ENCODE data around the gene ALPI.

The ALPI gene

DNA sequence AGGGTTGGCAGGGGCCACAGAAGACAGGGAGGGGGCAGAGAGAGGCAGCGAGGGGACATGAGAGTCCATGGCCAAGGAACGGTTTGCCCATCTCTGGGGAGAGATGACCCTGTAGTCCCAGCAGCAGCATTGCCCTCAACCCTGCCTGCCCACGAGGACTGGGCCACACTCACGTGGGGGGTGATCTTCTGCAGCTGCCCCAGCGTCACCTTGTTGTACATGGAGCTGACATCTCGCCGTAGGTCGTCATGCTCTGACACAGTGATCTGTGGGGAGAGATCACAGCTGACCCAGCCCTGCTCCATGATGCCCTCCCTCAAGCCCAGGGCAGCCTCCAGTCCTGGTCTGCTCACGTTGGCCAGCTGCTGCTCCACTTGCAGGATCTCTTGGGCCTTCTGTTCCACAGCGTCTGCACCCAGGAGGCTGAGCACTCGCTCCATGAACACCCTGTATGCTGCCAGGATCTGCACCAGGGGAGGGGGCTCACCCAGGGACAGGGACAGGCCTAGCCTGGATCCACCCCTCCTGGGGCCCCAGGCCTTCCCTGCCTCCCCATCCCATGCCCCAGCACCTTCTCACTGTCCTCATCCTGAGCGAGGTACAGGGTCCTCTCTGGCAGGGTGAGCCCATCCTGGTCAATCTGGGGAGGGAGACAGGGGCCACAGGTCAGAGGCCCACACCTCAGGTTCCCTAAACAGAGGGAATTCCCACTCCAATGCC lies 28.8 kb downstream of the ALPI start (continued):
- TF ChIP-seq, protein P1, sequence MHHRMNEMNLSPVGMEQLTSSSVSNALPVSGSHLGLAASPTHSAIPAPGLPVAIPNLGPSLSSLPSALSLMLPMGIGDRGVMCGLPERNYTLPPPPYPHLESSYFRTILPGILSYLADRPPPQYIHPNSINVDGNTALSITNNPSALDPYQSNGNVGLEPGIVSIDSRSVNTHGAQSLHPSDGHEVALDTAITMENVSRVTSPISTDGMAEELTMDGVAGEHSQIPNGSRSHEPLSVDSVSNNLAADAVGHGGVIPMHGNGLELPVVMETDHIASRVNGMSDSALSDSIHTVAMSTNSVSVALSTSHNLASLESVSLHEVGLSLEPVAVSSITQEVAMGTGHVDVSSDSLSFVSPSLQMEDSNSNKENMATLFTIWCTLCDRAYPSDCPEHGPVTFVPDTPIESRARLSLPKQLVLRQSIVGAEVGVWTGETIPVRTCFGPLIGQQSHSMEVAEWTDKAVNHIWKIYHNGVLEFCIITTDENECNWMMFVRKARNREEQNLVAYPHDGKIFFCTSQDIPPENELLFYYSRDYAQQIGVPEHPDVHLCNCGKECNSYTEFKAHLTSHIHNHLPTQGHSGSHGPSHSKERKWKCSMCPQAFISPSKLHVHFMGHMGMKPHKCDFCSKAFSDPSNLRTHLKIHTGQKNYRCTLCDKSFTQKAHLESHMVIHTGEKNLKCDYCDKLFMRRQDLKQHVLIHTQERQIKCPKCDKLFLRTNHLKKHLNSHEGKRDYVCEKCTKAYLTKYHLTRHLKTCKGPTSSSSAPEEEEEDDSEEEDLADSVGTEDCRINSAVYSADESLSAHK (tag by site-specific recombination; IDR thresholded peaks at IDR 0.05) = no peak
- TF ChIP-seq ZNF561 (tag by site-specific recombination; IDR thresholded peaks at IDR 0.05; ENCODE audit: borderline replicate concordance) = no peak
- no peak for TF ChIP-seq WT1 (tag by site-specific recombination; IDR thresholded peaks at IDR 0.05)
- no peak for TF ChIP-seq ZNF473 (tag by site-specific recombination; IDR thresholded peaks at IDR 0.05)
- no peak for TF ChIP-seq ZNF221 (tag by site-specific recombination; IDR thresholded peaks at IDR 0.05; ENCODE audit: borderline replicate concordance)
- no peak for TF ChIP-seq ZBTB7A (tag by site-specific recombination; IDR thresholded peaks at IDR 0.05; ENCODE audit: low read depth)
- no peak for TF ChIP-seq ZNF830 (tag by site-specific recombination; IDR thresholded peaks at IDR 0.05; ENCODE audit: low read depth)
- no peak for TF ChIP-seq ZNF624 (tag by site-specific recombination; IDR thresholded peaks at IDR 0.05)

DNA sequence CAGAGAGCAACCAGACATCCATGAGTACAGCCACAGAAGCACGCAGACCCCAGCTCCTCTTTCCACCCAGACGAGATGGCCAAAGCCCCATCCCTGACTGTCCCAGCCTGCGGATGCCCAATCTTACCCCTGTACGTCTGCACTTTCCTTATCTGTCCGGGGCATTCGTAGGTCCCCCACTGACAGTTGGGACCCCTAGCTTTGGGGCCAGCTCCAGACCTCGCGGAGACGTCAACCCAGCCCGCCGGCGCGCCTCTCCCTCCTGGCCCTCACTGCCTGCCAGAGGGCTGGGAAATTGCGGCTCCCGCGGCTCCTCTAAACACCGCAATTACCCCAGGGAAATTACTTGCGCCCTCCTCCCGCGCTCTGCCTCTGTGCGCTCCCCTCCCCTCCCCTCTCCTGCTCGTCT lies 29.4 kb downstream of the ALPI start:
- Histone ChIP-seq H3K9me3 (ENCODE audit: control insufficient read depth, insufficient read depth, low read depth, low read length) (no peaks in the 10 kb centered on the region), H3K4me3 (ENCODE audit: low read depth, low read length) (no peak overlapping the region), H3K27ac (ENCODE audit: extremely low read depth, low read depth, low read length) (no peak overlapping the region), H3K36me3 (ENCODE audit: control insufficient read depth in 2 of 2, insufficient read depth in 1 of 2, low read length in 2 of 2) (peaks cover 0 to 8% of the 10 kb centered on the region in 2 experiments; a peak in 1 of 3 replicates), H3K4me1 (ENCODE audit: control insufficient read depth, insufficient read depth, low read length) (no peaks in the 10 kb centered on the region)
- ChIA-PET POLR2A (no interaction called here), CTCF (no interaction called here)
- TF ChIP-seq GFI1B (tag by site-specific recombination; IDR thresholded peaks at IDR 0.05) (no peak), ZNF266 (tag by site-specific recombination; IDR thresholded peaks at IDR 0.05; ENCODE audit: low read depth) (no peak), ZNF555 (tag by site-specific recombination; conservative IDR thresholded peaks at IDR 0.05) (no peak)

DNA sequence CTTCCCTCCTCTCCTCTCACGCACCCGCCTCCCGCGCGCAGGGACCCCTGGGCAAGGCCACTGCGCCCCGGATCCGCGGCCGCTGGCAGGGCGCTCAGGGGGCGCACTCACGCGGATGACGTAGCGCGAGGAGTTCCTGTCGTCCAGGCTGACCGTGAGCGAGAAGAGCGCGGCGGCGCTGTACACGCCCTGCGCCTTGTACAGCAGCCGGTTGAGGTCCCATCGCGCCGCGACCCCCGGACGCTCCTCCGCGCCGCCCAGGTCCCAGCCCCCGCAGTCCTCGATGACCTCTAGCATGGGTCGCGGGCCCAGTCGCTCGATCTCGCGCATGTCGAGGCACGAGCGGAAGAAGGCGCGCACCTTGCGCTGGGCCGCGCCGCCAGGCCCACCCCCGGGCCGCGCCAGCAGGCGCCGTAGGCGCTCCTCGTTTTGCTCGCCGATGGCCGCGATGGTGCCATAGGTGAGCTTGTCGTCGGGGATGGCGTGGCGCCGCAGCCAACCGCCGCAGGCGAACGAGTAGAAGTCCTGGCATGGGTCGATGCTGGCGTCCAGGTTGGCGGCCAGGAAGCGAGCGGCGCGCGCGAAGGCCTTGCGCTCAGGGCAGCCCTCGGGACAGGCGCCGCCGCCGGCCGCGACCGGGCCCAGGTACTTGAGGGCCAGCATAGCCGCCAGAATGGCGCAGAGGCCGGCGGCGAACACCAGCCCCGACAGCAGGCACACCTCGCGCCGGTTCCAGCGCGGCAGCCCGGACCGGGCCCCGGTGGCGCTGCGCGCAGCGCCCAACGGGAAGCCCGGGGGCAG lies 30.0 kb downstream of the ALPI start:
- POLR2A ChIA-PET = no interaction called here
- TF ChIP-seq, protein P2, sequence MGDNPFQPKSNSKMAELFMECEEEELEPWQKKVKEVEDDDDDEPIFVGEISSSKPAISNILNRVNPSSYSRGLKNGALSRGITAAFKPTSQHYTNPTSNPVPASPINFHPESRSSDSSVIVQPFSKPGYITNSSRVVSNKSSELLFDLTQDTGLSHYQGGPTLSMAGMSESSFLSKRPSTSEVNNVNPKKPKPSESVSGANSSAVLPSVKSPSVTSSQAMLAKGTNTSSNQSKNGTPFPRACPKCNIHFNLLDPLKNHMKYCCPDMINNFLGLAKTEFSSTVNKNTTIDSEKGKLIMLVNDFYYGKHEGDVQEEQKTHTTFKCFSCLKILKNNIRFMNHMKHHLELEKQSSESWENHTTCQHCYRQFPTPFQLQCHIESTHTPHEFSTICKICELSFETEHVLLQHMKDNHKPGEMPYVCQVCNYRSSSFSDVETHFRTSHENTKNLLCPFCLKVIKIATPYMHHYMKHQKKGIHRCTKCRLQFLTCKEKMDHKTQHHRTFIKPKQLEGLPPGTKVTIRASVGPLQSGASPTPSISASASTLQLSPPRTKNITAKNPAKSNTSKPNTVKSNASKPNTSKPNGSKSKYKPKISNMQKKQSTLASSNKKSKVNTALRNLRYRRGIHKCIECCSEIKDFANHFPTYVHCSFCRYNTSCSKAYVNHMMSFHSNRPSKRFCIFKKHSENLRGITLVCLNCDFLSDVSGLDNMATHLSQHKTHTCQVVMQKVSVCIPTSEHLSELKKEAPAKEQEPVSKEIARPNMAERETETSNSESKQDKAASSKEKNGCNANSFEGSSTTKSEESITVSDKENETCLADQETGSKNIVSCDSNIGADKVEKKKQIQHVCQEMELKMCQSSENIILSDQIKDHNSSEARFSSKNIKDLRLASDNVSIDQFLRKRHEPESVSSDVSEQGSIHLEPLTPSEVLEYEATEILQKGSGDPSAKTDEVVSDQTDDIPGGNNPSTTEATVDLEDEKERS (tag by site-specific recombination; IDR thresholded peaks at IDR 0.05) = no peak
- TF ChIP-seq ZNF529 (tag by site-specific recombination; IDR thresholded peaks at IDR 0.05; ENCODE audit: insufficient replicate concordance) = no peak
- no peak for TF ChIP-seq GLIS2 (tag by site-specific recombination; IDR thresholded peaks at IDR 0.05)
- TF ChIP-seq WT1 (tag by site-specific recombination; IDR thresholded peaks at IDR 0.05) = no peak
- TF ChIP-seq ZNF202 (tag by site-specific recombination; IDR thresholded peaks at IDR 0.05; ENCODE audit: borderline replicate concordance) = no peak
- no peak for TF ChIP-seq ZNF660 (tag by site-specific recombination; IDR thresholded peaks at IDR 0.05)
- TF ChIP-seq, protein P3, sequence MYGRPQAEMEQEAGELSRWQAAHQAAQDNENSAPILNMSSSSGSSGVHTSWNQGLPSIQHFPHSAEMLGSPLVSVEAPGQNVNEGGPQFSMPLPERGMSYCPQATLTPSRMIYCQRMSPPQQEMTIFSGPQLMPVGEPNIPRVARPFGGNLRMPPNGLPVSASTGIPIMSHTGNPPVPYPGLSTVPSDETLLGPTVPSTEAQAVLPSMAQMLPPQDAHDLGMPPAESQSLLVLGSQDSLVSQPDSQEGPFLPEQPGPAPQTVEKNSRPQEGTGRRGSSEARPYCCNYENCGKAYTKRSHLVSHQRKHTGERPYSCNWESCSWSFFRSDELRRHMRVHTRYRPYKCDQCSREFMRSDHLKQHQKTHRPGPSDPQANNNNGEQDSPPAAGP (tag by site-specific recombination; IDR thresholded peaks at IDR 0.05) = no peak
- Histone ChIP-seq H3K36me3 (ENCODE audit: control insufficient read depth in 2 of 2, insufficient read depth in 1 of 2, low read length in 2 of 2) (peaks cover 0 to 8% of the 10 kb centered on the region in 2 experiments; a peak in 1 of 3 replicates), H3K27ac (ENCODE audit: extremely low read depth, low read depth, low read length) (no peak overlapping the region), H3K4me1 (ENCODE audit: control insufficient read depth, insufficient read depth, low read length) (no peaks in the 10 kb centered on the region), H3K9me3 (ENCODE audit: control insufficient read depth, insufficient read depth, low read depth, low read length) (no peaks in the 10 kb centered on the region), H3K4me3 (ENCODE audit: low read depth, low read length) (no peak overlapping the region)
- CTCF ChIA-PET = no interaction called here
